Erythroblast (primary cell): ENCODE data around the gene TRMU.

Experiments
- DNase-seq, 2 experiments: peaks; one replicate each; lab custom pipeline; 2025; lab: John Stamatoyannopoulos, UW
- GATA1 ChIP-seq: IDR thresholded peaks from 2 replicates; pipeline ENCODE4 v1.6.1; 2011; ENCODE audit warnings: low read depth, mild to moderate bottlenecking, control low read depth, low read length, moderate library complexity
- POLR2A ChIP-seq: IDR thresholded peaks from 2 replicates; pipeline ENCODE4 v1.6.1; 2011; ENCODE audit warnings: mild to moderate bottlenecking, low read length

The TRMU gene

DNA sequence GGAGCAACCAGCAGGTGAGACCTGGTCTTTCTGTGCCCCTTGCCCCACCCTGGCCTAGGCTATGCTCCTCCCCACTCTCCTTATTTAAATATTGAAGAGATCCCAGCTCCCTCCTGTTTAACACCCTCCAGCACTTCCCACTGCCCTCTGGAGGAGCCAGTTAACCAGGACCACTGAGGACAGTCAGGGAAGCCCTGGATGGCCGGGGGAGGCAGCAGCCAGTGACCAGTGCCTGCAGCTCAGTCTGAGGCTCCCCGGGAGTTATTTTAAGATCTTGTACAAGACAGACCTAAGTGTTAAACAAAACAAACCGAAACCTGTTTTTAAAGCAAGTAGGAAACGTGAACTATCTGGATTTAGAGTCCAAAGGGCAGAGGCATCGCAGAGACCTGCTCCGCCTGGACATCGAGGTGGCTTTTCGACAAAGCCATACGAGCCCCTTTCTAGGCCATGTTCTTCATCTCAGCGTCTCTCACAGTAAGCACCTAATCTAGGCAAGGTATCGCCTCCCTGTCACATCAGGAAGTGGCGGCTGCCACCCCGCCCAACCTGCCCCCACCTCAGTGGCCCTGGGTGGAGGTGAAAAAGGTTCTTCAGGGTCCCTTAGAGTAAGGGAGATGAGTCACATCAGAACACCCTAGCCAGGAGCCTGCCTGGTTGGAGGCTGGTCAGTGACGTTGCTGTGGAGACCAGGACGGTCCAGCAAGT lies 35.2 kb downstream of the TRMU start:
- no peak for DNase-seq
- TF ChIP-seq POLR2A (no peak), GATA1 (no peak)

DNA sequence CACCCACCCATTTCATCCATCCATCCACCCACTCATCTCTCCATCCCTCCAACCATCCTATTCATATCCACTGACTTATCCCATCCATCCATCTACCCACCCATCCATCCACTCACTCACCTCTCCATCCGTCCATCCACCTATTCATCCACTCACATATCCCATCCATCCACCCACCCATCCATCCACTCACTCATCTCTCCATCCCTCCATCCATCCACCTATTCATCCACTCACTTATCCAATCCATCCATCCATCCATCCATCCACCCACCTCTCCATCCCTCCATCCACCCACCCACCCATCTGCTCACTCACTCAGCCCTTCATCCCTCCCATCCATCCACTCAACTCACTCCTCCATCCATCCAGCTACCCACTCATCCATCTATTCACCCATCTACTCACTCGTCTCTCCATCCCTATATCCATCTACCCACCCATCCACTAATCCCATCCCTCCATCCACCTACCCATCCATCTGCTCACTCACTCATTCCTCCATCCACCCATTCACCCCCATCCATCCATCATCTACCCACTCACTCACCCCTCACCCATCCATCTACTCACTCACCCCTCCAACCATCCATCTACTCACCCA lies 36.2 kb downstream of the TRMU start:
- no peak for DNase-seq

DNA sequence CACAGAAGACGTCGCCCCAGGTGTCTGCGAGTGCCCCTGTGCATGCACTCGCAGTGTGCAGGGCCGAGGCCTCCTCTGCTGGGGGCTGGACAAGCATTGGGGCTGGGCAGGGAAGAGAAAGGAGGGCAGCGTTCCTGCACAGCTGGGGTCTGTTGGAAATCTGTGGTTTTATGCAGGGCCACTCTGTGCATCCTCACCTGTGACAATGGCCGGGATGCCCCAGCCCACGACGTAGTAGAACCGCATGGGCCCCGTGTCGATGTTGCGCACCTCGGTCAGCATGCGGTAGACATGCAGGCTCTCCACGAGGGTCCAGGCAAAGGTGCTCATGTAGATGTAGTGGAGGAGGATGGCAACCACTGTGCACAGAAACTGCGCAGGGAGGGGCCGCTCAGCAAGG lies 37.2 kb downstream of the TRMU start:
- DNase-seq: no peak
- TF ChIP-seq POLR2A (no peak), GATA1 (no peak)

More for the DNA sequence above, 36.2 kb downstream of the TRMU start:
- no peak for TF ChIP-seq GATA1
- TF ChIP-seq POLR2A: no peak

DNA sequence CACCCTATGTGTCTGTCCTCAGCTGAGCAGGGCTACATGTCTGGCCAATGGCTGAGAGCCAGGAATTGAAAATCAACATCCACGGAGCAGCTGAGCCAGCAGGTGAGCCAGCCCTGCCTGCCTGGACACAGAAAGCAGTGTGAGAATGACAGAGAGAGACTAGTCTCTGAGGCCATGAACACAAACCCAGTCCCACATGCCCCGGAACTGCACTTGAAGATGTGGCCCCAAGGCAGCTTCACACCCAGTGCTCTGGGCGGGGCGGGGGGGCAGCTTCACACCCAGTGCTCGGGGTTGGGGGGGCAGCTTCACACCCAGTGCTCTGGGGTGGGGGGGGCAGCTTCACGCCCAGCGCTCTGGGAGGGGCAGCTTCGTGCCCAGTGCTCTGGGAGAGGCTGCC lies 37.6 kb downstream of the TRMU start:
- DNase-seq: no peak
- TF ChIP-seq POLR2A (no peak), GATA1 (no peak)

DNA sequence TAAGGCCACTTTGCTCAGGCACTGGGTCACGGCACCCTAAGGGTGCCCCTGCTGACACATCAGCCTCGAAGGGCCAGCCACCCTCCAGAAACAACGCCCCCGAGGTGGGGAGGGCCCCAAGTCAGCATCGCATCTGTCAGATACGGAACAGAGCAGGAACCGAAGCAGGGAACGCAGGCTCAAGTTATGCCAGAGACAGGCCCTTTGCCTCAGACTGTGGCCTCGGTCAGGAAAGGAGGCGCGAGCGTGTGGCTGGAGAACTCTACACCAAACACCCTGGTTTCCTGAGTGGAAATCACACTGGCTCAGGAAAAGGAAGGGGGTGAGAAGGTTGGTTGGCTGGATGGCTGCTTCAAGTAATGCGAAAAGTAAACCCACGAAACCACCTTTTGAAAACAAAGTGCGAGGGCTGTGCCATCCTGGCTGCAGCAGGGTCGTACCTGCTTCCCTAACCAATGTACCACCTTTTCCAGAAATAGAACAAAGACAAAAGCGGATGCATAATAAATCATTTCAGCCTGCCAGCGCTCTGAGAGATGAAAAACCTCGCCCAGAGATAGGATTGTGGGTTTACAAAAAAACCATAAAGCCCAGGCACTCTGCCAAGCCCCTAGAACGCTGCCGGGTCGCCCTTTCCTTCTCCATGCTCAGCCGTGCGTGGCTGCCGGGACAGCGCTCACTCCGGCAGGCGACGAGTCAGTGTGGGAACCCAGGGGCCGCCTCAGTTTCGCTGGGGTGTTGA lies 38.6 kb downstream of the TRMU start:
- TF ChIP-seq GATA1 (no peak), POLR2A (no peak)
- DNase-seq: no peak

DNA sequence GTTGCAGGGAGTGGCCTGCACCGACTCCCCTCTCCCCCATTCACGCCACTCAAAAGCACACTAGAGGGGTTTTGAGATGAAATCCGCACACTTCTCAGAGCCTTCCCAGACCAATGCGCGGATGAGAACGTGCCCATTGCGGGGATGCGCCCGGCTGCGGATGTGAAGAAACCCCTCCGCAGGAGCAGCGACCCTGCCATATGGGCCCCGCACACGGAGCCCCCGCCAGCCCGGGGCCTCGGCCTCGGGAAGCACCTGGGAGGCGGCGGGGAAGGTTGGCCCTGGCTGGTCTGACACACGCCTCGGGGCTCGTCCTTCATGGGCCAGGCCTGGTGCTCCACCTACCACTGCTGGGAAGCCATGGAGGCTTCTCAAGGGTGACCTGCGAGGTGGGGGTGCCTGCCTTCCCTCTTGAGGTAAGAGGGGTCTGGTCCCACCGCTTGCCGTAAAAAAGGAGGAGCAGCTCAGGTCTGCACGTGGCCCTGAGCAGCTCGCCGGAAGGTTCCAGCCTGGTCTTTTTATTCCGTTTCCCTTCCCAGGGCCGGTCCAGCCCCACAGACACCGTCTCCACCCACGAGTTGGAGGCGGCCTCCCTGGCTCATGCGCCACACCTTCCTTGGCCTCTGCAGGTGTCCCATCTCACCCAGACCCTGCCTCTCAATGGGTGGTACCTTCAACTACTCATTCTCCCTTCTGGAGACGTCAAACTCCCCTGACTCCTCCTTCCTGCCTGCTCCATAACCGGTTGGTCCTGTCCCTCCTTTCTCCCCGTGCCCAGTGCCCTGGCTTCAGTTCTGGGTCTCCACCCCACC lies 39.4 kb downstream of the TRMU start:
- no peak for DNase-seq
- TF ChIP-seq POLR2A: no peak
- no peak for TF ChIP-seq GATA1

DNA sequence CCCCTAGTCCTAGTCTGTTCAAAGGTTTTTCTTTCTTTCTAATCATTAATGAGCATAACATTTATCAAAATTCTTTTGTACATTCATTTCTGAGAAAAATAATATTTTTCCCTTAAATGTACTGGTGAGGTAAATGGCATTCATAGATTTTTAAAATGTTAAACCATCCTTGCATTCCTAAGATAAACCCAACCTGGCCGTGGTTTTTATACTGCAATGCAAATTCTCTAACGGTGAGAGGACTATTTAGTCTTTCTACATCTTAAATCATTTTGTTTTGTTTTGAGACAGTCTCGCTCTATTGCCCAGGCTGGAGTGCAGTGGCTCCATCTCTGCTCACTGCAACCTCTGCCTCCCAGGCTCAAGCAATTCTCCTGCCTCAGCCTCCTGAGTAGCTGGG lies 40.6 kb downstream of the TRMU start:
- no peak for DNase-seq
- no peak for TF ChIP-seq GATA1
- no peak for TF ChIP-seq POLR2A

DNA sequence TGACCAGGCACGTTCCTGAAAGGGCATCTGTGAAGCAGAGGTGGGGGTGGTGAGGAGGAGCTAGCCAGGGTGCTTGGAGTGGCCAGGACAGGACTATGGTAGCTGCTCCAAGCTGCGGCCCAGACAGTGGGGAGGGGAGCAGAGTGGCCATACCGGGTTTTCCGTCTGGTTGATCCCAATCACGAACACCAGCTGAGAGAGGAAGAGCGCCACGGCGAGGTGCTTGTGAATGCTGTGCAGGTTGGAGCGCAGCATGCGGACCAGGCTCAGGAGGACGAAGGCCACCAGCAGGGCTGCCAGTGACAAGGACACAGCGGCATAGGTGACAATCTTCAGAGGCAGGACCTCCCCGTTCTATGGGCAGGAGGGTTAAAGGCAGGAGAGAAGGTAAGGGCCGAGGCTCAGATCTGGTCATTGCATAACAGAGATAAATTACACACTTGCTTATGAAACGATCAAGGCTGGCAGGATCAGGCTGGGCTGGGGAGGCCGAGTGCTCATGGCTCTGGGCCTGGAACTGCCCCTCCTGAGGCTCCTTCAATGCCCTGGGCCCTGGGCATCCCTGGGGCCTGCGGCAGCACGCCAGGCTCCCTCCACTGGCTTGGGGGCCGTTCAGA lies 41.5 kb downstream of the TRMU start:
- no peak for DNase-seq
- TF ChIP-seq GATA1 (no peak), POLR2A (no peak)

GRCh38 chr22:46377525-46378425 lies 42.3 kb downstream of the TRMU start:
- TF ChIP-seq GATA1 (no peak), POLR2A (no peak)
- DNase-seq: no peak

- DNase-seq: no peak
- TF ChIP-seq POLR2A: no peak
- TF ChIP-seq GATA1: no peak
These were observed 43.0 kb downstream of the TRMU start for GRCh38 chr22:46378426-46379065.

GRCh38 chr22:46379066-46379930 lies 43.8 kb downstream of the TRMU start:
- no peak for DNase-seq
- TF ChIP-seq GATA1: no peak
- TF ChIP-seq POLR2A: no peak

DNA sequence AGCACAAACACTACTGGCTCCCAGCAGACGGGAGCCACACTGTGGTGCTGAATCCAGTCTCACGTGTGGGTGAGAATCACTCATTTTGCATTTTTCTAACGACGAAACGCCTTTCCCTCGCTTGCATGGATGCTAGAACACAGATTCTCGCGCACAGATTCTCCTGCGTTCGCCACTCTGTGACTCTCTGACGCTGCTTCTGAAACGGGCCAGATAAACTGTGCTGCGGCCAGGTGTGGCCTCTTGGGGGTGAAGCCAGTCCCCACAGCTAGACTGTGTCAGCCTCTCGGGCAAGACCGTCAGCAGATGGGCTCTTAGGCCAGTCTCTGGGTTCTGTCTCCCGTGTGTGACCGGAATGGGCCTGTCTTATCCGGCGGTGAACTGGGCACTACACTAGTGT lies 44.6 kb downstream of the TRMU start:
- TF ChIP-seq GATA1 (no peak), POLR2A (no peak)
- no peak for DNase-seq
